HG03457 (cell line): Measurements from ENCODE around the gene MATN4.

Experiments used
- ATAC-seq: cut with Tn5 transposase; IDR thresholded peaks from one replicate; pipeline ENCODE4 v1.9.1; 2021; ENCODE audit warnings: moderate number of reproducible peaks; ENCODE audit not compliant: unreplicated experiment

MATN4 gene

GRCh38 chr20:45341579-45341938 is 33.5 kb upstream of the MATN4 start:
- no peak for ATAC-seq

GRCh38 chr20:45340951-45341350 is 32.9 kb upstream of the MATN4 start:
- ATAC-seq = no peak

- ATAC-seq = no peak
Observed at GRCh38 chr20:45340236-45340847, 32.2 kb upstream of the MATN4 start.

GRCh38 chr20:45339799-45340198 is 31.7 kb upstream of the MATN4 start:
- no peak for ATAC-seq

- ATAC-seq = no peak
Observed at GRCh38 chr20:45339084-45339483, 31.0 kb upstream of the MATN4 start.

- no peak for ATAC-seq
Observed at GRCh38 chr20:45338121-45339030, 30.3 kb upstream of the MATN4 start.

GRCh38 chr20:45337367-45338120 is 29.4 kb upstream of the MATN4 start:
- no peak for ATAC-seq

GRCh38 chr20:45336530-45337366 is 28.6 kb upstream of the MATN4 start:
- ATAC-seq = no peak

GRCh38 chr20:45330476-45330875 is 22.4 kb upstream of the MATN4 start:
- ATAC-seq = no peak

- no peak for ATAC-seq
Observed at GRCh38 chr20:45329497-45330319, 21.6 kb upstream of the MATN4 start.

- no peak for ATAC-seq
Observed at GRCh38 chr20:45328451-45328850, 20.4 kb upstream of the MATN4 start.

- no peak for ATAC-seq
Observed at GRCh38 chr20:45325371-45325770, 17.3 kb upstream of the MATN4 start.

- ATAC-seq = no peak
Observed at GRCh38 chr20:45323731-45324130, 15.6 kb upstream of the MATN4 start.

- no peak for ATAC-seq
Observed at GRCh38 chr20:45322952-45323383, 14.9 kb upstream of the MATN4 start.

- ATAC-seq = no peak
Observed at GRCh38 chr20:45320948-45321595, 13.0 kb upstream of the MATN4 start.

GRCh38 chr20:45318948-45319347 is 10.8 kb upstream of the MATN4 start:
- ATAC-seq = no peak

GRCh38 chr20:45318386-45318939 is 10.4 kb upstream of the MATN4 start:
- ATAC-seq = no peak

- no peak for ATAC-seq
Observed at GRCh38 chr20:45317826-45318225, 9.7 kb upstream of the MATN4 start.
